OCI-LY7 (cell line): ENCODE data around the gene AKR1E2. TPM values are rescaled to one million over a fixed set of nuclear protein-coding genes. Genes with fewer than 3 reads are reported as not detected.

ENCODE experiments used
- BruUV-seq: library from RNA; stranded (reverse); fragments of 400-500 nt; replicated peaks from 2 replicates; lab custom pipeline; 2021; lab: Mats Ljungman, UMichigan
- CTCF ChIA-PET: fragments of 300-600 bp; sonication (Branson Sonifier 250); formaldehyde crosslinking; loops from one replicate; lab custom pipeline; 2022; ENCODE audit warnings: antibody characterized with exemption; ENCODE audit not compliant: unreplicated experiment; lab: Charles Lee
- POLR2A ChIA-PET: fragments of 300-600 bp; sonication (Branson Sonifier 250); formaldehyde crosslinking; loops from one replicate; lab custom pipeline; 2022; ENCODE audit warnings: antibody characterized with exemption; lab: Charles Lee
- DNase-seq: peaks from one replicate; pipeline ENCODE4 v3.0.0-alpha.2; 2015; ENCODE audit warnings: low spot score
- H2AFZ ChIP-seq: fragments of 200-600 bp; sonication (generic), shearing (Covaris generic); 2 replicates; pipeline ENCODE4 v1.6.1; 2014; ENCODE audit warnings: mild to moderate bottlenecking, antibody characterized with exemption, low read length, moderate library complexity
- H3K27ac ChIP-seq: fragments of 200-600 bp; sonication (generic); 2 replicates; pipeline ENCODE4 v1.5.1; 2014; ENCODE audit warnings: mixed run types, low read depth, mild to moderate bottlenecking, moderate library complexity, low read length, inconsistent platforms; ENCODE audit not compliant: poor library complexity, severe bottlenecking
- H3K36me3 ChIP-seq: fragments of 200-600 bp; sonication (generic); 2 replicates; pipeline ENCODE4 v1.6.1; 2014; ENCODE audit warnings: mild to moderate bottlenecking, antibody characterized with exemption, low read length, moderate library complexity, mixed read lengths; ENCODE audit not compliant: insufficient read depth
- H3K4me1 ChIP-seq: fragments of 200-600 bp; sonication (generic); 2 replicates; pipeline ENCODE4 v1.5.1; 2014; ENCODE audit warnings: mild to moderate bottlenecking, low read length; ENCODE audit not compliant: insufficient read depth, poor library complexity, severe bottlenecking
- H3K4me2 ChIP-seq: fragments of 200-600 bp; sonication (generic); 2 replicates; pipeline ENCODE4 v1.6.1; 2014; ENCODE audit warnings: mild to moderate bottlenecking, low read length
- H3K4me3 ChIP-seq: fragments of 200-600 bp; sonication (generic); 2 replicates; pipeline ENCODE4 v1.5.1; 2014; ENCODE audit warnings: mild to moderate bottlenecking, low read depth, low read length; ENCODE audit not compliant: poor library complexity, severe bottlenecking
- H3K79me2 ChIP-seq: fragments of 200-600 bp; sonication (generic); 2 replicates; pipeline ENCODE4 v1.6.1; 2016; ENCODE audit warnings: low read depth, mild to moderate bottlenecking, low read length, moderate library complexity, mixed read lengths; ENCODE audit not compliant: insufficient read depth
- H3K9me2 ChIP-seq: fragments of 200-600 bp; sonication (generic); 2 replicates; pipeline ENCODE4 v1.6.1; 2016; ENCODE audit warnings: mild to moderate bottlenecking, low read length, mixed read lengths; ENCODE audit not compliant: insufficient read depth
- H3K9me3 ChIP-seq: fragments of 200-600 bp; sonication (generic); 2 replicates; pipeline ENCODE4 v1.6.1; 2014; ENCODE audit warnings: mild to moderate bottlenecking, mixed run types, low read length, mixed read lengths
- H4K20me1 ChIP-seq: fragments of 200-600 bp; sonication (generic); 2 replicates; pipeline ENCODE4 v1.6.1; 2014; ENCODE audit warnings: mild to moderate bottlenecking, antibody characterized with exemption, low read length, moderate library complexity, mixed read lengths; ENCODE audit not compliant: insufficient read depth
- CTCF ChIP-seq: fragments of 200-600 bp; sonication (generic); conservative IDR thresholded peaks from 2 replicates; pipeline ENCODE4 v1.5.1; 2014; ENCODE audit warnings: mild to moderate bottlenecking, antibody characterized with exemption, low read length, moderate library complexity, mixed read lengths
- EZH2phosphoT487 ChIP-seq: fragments of 200-600 bp; sonication (generic); IDR thresholded peaks from 2 replicates; pipeline ENCODE4 v1.6.1; 2018; ENCODE audit warnings: low read depth, borderline replicate concordance, mild to moderate bottlenecking, mixed run types, antibody characterized with exemption, low read length, moderate library complexity, mixed read lengths
- intact Hi-C: fragments of 100-400 bp; cut with micrococcal nuclease; formaldehyde crosslinking; loops from one replicate; pipeline ENCODE4 v1.10.0; 2022; ENCODE audit not compliant: unreplicated experiment
- total RNA-seq, 2 experiments: library from RNA; depleted of rRNA in 1 of 2; stranded (reverse); fragments of >200 nt in 1 of 2; shearing (Covaris generic) in 1 of 2; gene quantifications; 2 replicates each; pipeline ENCODE4 v1.2.3, GENCODE V29; 2014 to 2022

Gene AKR1E2
- total RNA-seq, 2 experiments from 2014 or later: not detected

DNA sequence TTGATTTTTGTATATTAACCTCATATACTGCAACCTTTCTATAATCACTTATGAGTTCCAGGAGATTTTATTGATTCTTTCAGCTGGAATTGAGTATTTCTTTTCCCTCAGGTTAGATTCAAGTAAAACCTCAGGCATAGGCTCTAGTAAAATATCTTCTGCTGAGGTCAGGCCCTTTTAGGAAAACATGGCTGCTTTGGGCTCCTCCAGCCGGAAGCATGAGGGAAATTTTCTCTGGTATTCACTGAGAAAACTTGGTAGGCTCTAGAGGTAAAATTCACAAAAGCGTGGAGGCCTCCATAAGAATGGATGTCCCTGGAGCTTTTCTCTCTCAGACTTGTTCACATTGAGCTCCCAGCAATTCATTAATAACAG, 56.7 kb downstream of the AKR1E2 start:
- no TSS peak for BruUV-seq
- no peaks in the 10 kb centered on the region for H4K20me1 ChIP-seq
- H3K4me2 ChIP-seq: no peak overlapping the region
- ChIA-PET POLR2A (no interaction called here), CTCF (no interaction called here)
- H3K9me2 ChIP-seq: no peaks in the 10 kb centered on the region
- H2AFZ ChIP-seq: no peak overlapping the region
- no peaks in the 10 kb centered on the region for H3K4me1 ChIP-seq
- no peaks in the 10 kb centered on the region for H3K36me3 ChIP-seq
- no peak for DNase-seq
- TF ChIP-seq EZH2phosphoT487 (no peak), CTCF (no peak)
- no peaks in the 10 kb centered on the region for H3K79me2 ChIP-seq
- intact Hi-C loops: no loop called here
- no peak overlapping the region for H3K27ac ChIP-seq
- H3K4me3 ChIP-seq: no peak overlapping the region
- no peaks in the 10 kb centered on the region for H3K9me3 ChIP-seq

GRCh38 chr10:4883079-4883739, 57.2 kb downstream of the AKR1E2 start:
- H3K36me3 ChIP-seq: no peaks in the 10 kb centered on the region
- H2AFZ ChIP-seq: no peak overlapping the region
- H3K27ac ChIP-seq: no peak overlapping the region
- ChIA-PET CTCF (no interaction called here), POLR2A (no interaction called here)
- no peak overlapping the region for H3K4me3 ChIP-seq
- no TSS peak for BruUV-seq
- H3K4me2 ChIP-seq: no peak overlapping the region
- H3K9me2 ChIP-seq: no peaks in the 10 kb centered on the region
- H3K4me1 ChIP-seq: no peaks in the 10 kb centered on the region
- H3K9me3 ChIP-seq: no peaks in the 10 kb centered on the region
- H4K20me1 ChIP-seq: no peaks in the 10 kb centered on the region
- no peak for DNase-seq
- H3K79me2 ChIP-seq: no peaks in the 10 kb centered on the region
- intact Hi-C loops: no loop called here
- no peak for TF ChIP-seq CTCF
- TF ChIP-seq EZH2phosphoT487: no peak

DNA sequence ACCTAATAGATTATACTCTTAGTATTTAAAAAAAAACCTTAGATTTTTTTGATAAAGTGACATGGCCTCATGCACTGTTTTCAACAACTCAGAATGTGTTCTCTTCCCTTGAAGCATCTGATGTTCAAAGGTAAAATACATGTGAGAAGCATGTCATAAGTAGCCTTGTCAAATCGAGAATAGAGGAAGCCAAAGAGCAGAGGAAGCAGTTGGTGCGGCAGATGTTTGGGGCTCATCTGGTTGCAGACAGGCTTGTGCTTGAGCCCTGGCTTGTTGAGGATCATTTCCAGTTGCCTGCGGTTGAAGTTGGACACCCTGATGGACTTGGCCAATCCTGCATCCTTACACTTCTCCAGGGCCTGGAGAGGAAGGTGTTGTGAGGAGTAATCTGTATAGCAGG, 59.2 kb downstream of the AKR1E2 start:
- H3K4me3 ChIP-seq: no peak overlapping the region
- POLR2A ChIA-PET: interaction anchor here (0.7 kb wide), 1 partner anchor 34 kb away, joined by 3 read pairs; no protein-coding TSS in a partner anchor
- no peaks in the 10 kb centered on the region for H3K36me3 ChIP-seq
- H3K27ac ChIP-seq: no peak overlapping the region
- no TSS peak for BruUV-seq
- no peaks in the 10 kb centered on the region for H3K9me2 ChIP-seq
- H3K9me3 ChIP-seq: no peaks in the 10 kb centered on the region
- no peaks in the 10 kb centered on the region for H3K79me2 ChIP-seq
- no peak overlapping the region for H3K4me2 ChIP-seq
- intact Hi-C loops: no loop called here
- no peak for DNase-seq
- no peaks in the 10 kb centered on the region for H4K20me1 ChIP-seq
- no peaks in the 10 kb centered on the region for H3K4me1 ChIP-seq
- TF ChIP-seq EZH2phosphoT487 (no peak), CTCF (no peak)
- H2AFZ ChIP-seq: no peak overlapping the region
- CTCF ChIA-PET: no interaction called here
